ENCODE data around the gene SEMA4G. TPM values are rescaled to one million over a fixed set of nuclear protein-coding genes. Genes with fewer than 3 reads are reported as not detected.

The SEMA4G gene
- total and polyA plus RNA-seq, 2 experiments from 2014 or later: 5.3 to 8.5 TPM

DNA sequence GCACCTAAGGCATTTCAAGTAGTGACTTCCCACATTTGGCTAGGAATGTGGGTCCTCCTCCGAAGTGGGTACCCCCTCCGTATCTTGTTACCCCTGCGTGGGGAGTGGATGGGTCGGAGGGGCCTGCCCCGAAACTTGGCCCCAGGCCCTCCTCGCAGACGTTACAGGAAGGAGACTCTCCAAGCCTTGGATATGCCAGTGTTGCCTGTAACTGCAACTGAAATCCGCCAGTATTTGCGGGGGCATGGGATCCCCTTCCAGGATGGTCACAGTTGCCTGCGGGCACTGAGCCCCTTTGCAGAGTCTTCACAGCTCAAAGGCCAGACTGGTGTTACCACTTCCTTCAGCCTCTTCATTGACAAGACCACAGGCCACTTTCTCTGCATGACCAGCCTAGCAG lies 18.9 kb downstream of the SEMA4G start:
- Histone ChIP-seq H3K4me1 (ENCODE audit: insufficient read depth) (no peaks in the 10 kb centered on the region), H3K36me3 (ENCODE audit: insufficient read depth) (peaks cover 23% of the 10 kb centered on the region), H2AFZ (no peak overlapping the region), H3K79me2 (replicated peaks; ENCODE audit: insufficient read depth) (peaks cover 48% of the 10 kb centered on the region), H3K4me3 (peak overlapping the region; percentile 100), H3F3A (replicated peaks; ENCODE audit: low read depth) (peaks cover 15% of the 10 kb centered on the region), H3K27ac (ENCODE audit: low read depth) (no peak overlapping the region), H3K9me2 (ENCODE audit: insufficient read depth) (no peaks in the 10 kb centered on the region), H4K20me1 (replicated peaks; ENCODE audit: insufficient read depth) (peaks cover 28% of the 10 kb centered on the region), H3K27me3 (ENCODE audit: insufficient read depth) (no peaks in the 10 kb centered on the region), H3K4me2 (peak overlapping the region; percentile 96)
- Mint-ChIP-seq H3K36me3 (ENCODE audit: low read depth) (peaks cover 45% of the 10 kb centered on the region), H3K27ac (no peak overlapping the region; the same call in 1 of the 2 replicates), H3K27me3 (ENCODE audit: insufficient read depth, low read depth, poor library complexity) (peaks cover 14% of the 10 kb centered on the region), H3K9me3 (peaks cover 2% of the 10 kb centered on the region; the same call in 1 of the 3 replicates), H3K4me3 (peak overlapping the region; percentile 97), H3K4me1 (peaks cover 12% of the 10 kb centered on the region)
- ATAC-seq (no peak), DNase-seq (ENCODE audit: low spot score) (no peak)
- TF ChIP-seq NANOG (IDR thresholded peaks at IDR 0.05; ENCODE audit: borderline replicate concordance) (no peak), CREB1 (CRISPR knock-in tag; IDR thresholded peaks at IDR 0.05; ENCODE audit: low read depth) (no peak), ZNF114 (CRISPR knock-in tag; IDR thresholded peaks at IDR 0.05) (no peak), EZH2 (IDR thresholded peaks at IDR 0.05; ENCODE audit: low read depth, unreplicated experiment) (no peak), POLR2AphosphoS5 (IDR thresholded peaks at IDR 0.05; ENCODE audit: low read depth) (no peak), EZH2phosphoT487 (IDR thresholded peaks at IDR 0.05; ENCODE audit: unreplicated experiment) (no peak), JUNB (IDR thresholded peaks at IDR 0.05; ENCODE audit: unreplicated experiment) (no peak)

GRCh38 chr10:100989088-100989487 lies 19.8 kb downstream of the SEMA4G start:
- Histone ChIP-seq H3K4me1 (ENCODE audit: insufficient read depth) (no peaks in the 10 kb centered on the region), H3K36me3 (ENCODE audit: insufficient read depth) (peaks cover 29% of the 10 kb centered on the region), H3F3A (replicated peaks; ENCODE audit: low read depth) (peaks cover 22% of the 10 kb centered on the region), H4K20me1 (replicated peaks; ENCODE audit: insufficient read depth) (peaks cover 28% of the 10 kb centered on the region), H3K4me2 (peak overlapping the region; percentile 96; the same call in 1 of the 2 replicates), H3K79me2 (replicated peaks; ENCODE audit: insufficient read depth) (peaks cover 48% of the 10 kb centered on the region), H3K27ac (ENCODE audit: low read depth) (no peak overlapping the region), H2AFZ (no peak overlapping the region), H3K9me2 (ENCODE audit: insufficient read depth) (no peaks in the 10 kb centered on the region), H3K27me3 (ENCODE audit: insufficient read depth) (no peaks in the 10 kb centered on the region), H3K4me3 (peak overlapping the region; percentile 100; the same call in 1 of the 2 replicates)
- DNase-seq (ENCODE audit: low spot score): no peak
- Mint-ChIP-seq H3K27me3 (ENCODE audit: insufficient read depth, low read depth, poor library complexity) (peaks cover 14% of the 10 kb centered on the region), H3K4me1 (peaks cover 15% of the 10 kb centered on the region), H3K36me3 (ENCODE audit: low read depth) (peaks cover 53% of the 10 kb centered on the region), H3K4me3 (peak overlapping the region; percentile 97), H3K9me3 (peaks cover 2% of the 10 kb centered on the region; the same call in 1 of the 3 replicates), H3K27ac (no peak overlapping the region)
- TF ChIP-seq, protein P1, sequence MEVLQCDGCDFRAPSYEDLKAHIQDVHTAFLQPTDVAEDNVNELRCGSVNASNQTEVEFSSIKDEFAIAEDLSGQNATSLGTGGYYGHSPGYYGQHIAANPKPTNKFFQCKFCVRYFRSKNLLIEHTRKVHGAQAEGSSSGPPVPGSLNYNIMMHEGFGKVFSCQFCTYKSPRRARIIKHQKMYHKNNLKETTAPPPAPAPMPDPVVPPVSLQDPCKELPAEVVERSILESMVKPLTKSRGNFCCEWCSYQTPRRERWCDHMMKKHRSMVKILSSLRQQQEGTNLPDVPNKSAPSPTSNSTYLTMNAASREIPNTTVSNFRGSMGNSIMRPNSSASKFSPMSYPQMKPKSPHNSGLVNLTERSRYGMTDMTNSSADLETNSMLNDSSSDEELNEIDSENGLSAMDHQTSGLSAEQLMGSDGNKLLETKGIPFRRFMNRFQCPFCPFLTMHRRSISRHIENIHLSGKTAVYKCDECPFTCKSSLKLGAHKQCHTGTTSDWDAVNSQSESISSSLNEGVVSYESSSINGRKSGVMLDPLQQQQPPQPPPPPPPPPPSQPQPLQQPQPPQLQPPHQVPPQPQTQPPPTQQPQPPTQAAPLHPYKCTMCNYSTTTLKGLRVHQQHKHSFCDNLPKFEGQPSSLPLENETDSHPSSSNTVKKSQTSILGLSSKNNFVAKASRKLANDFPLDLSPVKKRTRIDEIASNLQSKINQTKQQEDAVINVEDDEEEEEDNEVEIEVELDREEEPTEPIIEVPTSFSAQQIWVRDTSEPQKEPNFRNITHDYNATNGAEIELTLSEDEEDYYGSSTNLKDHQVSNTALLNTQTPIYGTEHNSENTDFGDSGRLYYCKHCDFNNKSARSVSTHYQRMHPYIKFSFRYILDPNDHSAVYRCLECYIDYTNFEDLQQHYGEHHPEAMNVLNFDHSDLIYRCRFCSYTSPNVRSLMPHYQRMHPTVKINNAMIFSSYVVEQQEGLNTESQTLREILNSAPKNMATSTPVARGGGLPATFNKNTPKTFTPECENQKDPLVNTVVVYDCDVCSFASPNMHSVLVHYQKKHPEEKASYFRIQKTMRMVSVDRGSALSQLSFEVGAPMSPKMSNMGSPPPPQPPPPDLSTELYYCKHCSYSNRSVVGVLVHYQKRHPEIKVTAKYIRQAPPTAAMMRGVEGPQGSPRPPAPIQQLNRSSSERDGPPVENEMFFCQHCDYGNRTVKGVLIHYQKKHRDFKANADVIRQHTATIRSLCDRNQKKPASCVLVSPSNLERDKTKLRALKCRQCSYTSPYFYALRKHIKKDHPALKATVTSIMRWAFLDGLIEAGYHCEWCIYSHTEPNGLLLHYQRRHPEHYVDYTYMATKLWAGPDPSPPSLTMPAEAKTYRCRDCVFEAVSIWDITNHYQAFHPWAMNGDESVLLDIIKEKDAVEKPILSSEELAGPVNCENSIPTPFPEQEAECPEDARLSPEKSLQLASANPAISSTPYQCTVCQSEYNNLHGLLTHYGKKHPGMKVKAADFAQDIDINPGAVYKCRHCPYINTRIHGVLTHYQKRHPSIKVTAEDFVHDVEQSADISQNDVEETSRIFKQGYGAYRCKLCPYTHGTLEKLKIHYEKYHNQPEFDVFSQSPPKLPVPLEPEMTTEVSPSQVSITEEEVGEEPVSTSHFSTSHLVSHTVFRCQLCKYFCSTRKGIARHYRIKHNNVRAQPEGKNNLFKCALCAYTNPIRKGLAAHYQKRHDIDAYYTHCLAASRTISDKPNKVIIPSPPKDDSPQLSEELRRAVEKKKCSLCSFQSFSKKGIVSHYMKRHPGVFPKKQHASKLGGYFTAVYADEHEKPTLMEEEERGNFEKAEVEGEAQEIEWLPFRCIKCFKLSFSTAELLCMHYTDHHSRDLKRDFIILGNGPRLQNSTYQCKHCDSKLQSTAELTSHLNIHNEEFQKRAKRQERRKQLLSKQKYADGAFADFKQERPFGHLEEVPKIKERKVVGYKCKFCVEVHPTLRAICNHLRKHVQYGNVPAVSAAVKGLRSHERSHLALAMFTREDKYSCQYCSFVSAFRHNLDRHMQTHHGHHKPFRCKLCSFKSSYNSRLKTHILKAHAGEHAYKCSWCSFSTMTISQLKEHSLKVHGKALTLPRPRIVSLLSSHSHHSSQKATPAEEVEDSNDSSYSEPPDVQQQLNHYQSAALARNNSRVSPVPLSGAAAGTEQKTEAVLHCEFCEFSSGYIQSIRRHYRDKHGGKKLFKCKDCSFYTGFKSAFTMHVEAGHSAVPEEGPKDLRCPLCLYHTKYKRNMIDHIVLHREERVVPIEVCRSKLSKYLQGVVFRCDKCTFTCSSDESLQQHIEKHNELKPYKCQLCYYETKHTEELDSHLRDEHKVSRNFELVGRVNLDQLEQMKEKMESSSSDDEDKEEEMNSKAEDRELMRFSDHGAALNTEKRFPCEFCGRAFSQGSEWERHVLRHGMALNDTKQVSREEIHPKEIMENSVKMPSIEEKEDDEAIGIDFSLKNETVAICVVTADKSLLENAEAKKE (CRISPR knock-in tag; IDR thresholded peaks at IDR 0.05): no peak
- no peak for ATAC-seq
